Stimulated activated CD4-positive, alpha-beta T cell treated with anti-CD3 and anti-CD28 coated beads, Interleukin-2, amount 100 ng/mL, for 4 hours (primary cell): ENCODE data around the gene ANGPTL8.

ENCODE experiments used
- DNase-seq: peaks from one replicate; pipeline ENCODE4 v3.0.0-alpha.2; 2020; ENCODE audit warnings: low read depth

The ANGPTL8 gene

DNA sequence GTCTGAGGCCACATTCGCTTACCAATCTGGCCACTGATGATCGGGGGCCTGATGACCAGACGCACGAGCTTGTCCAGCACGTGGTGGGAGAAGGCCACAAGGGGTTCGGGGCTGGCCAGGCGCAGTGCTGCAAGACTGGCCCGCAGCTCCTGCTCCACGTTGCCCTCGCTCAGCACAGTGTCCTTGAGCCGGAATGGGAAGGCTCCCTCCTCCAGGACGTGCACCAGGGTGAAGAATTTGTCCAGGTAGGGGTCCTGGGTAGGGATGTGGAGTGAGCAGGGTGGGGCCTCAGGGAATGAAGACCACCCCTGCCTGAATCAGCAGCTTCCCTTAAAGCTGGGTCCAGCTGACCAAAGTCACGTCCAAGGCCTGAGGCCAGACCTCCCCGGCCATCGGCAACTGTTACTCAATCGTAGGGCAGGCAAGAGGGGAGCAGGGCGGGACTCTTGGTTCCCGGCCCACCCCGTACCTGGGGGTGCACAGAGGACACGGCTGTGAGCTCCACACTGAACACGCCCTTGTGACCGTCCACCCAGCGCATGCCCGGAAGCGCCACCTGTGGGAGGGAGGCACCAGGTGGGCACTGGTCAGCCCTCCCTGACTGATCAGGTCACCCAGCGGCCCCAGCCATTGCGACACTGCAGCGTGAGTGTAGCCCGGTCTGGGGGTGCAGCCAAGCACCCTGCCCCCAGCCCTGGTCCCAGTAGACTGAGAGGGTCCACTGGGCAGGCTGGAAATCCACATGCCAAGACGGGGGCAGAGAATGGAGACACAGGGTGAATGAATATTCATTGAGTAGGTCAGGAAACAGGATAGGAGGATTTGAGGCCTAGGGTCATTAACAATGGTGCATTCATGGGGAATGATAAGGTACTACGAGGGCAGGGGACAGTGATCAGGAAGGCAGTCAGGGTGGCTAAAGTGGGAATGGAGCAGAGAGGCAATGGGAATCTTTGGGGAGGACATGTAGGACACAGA, 2.8 kb upstream of the ANGPTL8 start:
- DNase-seq = no peak

DNA sequence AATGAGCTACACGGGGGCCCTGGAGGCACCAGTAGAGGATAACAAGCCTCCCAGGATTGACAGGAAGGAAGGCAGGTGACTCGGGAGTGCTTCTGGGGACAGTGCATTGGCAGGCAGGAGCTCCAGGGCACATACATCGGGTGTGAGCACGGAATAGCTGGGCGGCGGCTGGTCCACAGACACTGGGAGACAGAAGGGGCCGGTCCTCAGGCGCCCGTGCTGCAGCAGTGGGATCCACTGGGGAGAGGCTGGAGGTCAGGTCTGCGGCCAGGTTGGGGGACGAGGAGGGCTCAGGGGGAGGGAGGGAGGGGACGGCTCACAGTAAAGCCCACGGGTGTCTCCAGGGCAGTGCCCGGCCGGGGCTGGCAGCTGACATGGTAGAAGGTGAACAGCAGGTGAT, 2.1 kb upstream of the ANGPTL8 start:
- DNase-seq = no peak

DNA sequence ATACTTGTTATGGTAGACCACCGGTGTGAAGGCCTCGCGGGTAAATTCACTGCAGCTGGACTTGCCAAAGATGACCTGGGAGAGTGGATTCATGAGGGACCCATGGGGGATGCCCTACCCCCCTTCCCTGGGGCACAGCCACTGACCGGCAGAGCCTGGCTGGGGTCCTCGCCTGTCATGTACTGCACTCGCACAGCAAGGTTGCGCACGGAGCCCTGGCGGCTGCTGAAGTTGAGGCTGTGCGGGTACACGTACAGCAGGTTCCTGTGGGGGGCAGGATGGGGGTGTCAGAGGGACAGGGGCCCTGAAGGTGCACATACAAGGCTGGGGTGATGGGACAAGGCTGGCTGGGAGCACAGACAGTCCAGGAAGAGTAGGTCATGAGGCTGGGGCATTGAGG, 1.4 kb upstream of the ANGPTL8 start:
- no peak for DNase-seq

DNA sequence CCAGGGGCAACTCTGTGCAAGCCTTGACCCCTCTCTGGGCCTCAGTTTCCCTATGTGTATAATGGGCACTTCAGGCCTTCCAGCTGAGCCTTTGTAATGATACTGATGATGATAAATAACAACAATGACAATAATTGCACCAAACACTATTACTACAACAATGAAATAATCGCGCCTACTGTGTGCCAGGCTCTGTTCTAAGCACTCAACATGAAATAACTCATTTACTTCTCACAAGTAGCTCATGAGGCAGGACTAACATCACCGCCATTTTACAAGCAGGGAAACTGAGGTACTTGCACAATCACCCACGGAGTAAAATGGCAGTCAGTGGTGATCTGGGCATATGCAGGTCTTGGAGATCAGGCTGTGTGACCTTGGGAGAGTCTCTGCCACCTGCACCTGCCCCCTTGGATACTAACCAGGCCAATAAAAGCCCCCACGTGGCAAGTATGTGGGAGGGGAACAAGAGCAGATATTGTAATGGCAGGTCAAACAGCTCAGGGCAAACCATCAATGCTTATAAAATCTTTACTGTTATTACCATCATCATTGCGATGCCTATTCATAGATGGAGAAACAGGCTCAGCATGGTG, 540 bp upstream of the ANGPTL8 start:
- no peak for DNase-seq

DNA sequence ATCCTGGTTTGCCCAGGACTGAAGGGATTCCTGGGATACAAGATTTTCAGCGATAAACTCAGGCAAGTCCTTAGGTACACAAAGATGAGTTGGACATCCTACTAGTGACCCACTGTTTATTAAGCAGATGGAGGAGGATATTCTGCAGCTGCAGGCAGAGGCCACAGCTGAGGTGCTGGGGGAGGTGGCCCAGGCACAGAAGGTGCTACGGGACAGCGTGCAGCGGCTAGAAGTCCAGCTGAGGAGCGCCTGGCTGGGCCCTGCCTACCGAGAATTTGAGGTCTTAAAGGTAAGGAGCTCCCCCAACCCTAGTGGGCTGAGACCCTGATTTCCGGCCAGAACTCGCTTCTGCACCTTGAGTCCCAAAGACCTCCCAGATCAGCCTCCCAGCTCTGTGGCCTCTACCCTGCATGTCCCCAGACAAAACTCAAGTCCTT, 607 bp downstream of the ANGPTL8 start:
- DNase-seq = no peak

DNA sequence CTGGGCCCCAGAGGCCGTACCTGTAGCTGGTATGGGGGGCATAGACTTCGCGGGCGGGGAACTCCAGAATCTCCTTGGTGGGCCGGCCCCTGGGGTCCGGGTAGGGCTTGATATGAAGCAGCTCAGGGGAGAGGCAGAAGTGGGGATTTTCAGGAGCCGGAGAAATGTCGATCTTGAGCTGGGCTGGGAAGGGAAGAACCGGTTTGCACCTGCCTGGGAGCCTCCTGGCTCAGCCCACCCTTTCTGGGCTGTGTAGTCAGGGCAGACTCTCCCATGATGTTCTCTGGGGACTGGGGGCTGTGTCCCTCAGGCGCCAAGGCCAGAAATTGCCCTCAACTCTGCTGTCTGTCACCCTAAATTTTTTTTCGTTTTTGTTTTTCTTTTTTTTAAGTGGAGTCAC, 2.6 kb downstream of the ANGPTL8 start:
- no peak for DNase-seq

DNA sequence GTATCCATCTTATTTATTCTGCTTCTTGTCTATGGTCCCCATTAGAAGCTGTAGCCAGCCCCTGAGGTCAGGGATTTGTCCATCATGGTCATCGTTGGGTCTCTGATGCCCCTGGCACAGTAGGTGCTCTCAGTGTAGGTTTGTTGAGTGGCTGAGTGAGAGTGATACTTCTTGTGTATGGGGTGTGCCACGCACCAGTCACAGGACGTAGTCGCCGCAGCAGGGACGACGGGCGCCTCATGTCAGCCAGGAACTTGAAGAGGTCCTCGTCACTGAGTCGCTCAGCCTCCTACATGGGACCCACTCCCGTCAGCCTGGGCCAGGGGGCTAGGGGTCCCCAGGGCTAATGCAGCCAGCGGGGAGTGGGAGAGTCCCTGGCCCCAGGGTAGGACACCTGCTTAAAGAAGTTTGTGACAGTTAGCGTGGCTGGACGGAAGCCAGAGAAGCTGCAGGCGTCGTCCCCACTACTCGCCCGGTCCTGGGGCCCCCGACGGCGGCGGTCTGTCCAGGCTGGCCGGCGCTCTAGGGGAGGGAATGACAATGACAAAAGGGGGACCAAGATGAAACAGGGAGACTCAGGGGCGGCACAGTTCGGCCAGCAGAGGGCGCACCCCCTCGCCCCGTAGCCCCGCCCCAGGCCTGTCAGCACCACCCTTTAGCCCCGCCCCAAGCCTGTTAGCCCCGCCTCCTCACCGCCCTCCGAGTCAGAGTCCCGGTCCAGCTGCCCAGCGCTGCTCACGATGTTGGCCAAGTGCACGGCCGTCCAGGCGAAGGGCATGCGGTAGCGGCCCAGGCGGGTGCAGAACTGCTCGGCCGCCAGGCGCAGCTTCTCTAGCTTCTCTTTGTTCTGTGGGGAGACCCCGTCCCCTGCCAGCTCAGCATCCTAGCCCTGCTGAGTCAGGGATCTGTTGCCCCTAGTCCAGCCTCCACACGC, 3.7 kb downstream of the ANGPTL8 start:
- peak; percentile 74 for DNase-seq

DNA sequence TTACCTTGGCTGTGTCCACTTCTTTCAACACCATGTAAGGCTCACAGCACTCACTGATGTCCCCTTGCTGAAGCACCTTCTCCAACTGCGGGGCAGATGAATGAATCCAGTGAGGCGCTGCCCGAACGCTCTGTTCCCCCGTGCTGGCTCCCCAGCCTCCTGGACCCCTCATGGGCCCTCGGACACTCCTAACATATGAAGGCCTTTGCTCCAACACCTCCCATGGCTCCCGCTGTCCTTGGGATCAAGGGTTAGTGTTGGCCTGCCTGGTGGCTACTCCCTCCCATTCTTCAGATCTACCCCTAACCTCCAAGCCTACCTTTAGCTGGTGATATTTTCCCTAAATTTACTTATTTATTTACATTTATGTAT, 4.4 kb downstream of the ANGPTL8 start:
- no peak for DNase-seq

DNA sequence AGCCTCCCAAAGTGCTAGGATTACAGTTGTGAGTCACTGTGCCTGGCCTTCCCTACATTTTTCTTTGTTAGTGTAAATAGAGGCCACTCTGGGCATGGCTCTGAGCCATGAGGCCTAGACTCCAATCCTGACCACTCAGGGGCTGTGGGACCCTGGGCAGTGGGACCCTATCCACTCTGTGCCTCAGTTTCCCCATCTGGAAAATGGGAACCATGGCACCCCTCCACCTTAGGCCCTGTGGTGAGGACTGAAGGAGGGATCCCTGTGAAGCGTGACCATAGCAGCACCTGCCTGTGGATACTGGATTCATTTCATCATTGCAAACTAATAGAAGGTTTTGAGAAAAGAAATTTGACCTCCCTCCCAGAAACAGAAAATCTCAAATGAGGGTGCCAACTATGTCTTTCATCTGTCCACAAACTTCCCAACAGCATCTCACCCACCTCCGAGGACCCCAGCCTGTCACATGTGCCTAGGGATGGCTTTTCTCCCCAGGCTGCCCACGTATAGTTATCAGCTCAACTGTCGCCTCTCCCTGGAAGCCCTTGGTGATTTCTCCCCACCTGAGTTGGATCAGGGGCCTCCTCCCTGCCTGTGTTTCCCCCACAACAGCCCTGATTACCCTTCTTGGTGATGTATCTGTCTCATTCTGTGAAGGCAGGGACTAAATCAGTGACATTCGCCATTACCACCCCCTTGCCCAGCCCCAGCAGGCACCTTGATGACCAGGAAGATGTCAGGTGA, 5.6 kb downstream of the ANGPTL8 start:
- no peak for DNase-seq

DNA sequence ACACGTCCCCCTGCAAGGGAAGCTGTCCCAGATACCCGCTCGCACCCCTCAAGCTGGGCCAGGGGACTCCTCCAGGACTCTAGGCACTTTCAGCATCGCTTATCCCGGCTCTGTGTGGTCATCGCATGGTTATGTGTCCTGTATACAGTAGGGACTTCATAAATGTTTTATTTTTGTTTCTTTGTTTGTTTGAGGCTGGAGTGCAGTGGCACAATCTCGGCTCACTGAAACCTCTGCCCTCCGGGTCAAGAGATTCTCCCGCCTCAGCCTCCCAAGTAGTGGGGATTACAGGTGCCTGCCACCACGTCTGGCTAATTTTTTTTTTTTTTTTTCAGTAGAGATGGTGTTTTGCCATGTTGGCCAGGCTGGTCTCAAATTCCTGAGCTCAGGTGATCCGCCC, 7.5 kb downstream of the ANGPTL8 start:
- no peak for DNase-seq

DNA sequence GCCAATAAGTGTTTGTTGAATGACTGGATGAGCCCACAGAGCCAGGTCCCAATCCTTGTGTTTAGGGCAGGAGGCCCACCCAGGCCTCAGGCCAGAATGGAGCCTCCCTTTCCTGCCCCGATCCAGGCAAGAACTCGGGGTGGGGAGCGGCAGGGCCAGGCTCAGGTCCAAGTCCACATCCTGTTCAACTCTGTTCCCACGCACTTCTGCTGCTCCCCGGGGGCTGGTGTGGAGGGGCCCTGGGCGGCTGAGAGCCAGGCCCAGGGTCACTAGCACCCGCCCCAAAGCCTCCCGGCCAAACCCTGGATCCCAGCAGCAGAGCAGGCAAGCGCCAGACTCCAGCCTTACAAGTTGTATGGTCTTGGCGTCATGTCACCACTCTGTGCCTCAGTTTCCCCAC, 8.0 kb downstream of the ANGPTL8 start:
- no peak for DNase-seq

DNA sequence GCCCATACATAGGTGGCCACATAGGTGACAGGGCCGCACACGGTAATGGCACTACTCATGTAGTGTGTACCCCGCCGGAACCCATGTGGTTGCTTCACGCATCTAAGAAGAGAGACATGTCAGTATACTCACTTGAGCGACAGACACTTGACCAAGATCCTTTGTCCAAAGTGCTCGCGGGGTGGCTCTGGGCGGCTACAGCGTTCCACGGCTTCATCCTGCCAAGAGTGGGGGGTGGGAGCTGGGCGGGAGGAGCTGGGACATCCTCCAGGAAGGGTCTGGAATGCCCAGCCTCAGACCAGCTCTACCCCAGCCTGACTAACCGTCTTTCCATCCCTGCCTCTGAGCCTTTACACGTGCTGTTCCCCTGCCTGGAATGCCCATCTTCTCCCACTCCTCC, 8.5 kb downstream of the ANGPTL8 start:
- no peak for DNase-seq

DNA sequence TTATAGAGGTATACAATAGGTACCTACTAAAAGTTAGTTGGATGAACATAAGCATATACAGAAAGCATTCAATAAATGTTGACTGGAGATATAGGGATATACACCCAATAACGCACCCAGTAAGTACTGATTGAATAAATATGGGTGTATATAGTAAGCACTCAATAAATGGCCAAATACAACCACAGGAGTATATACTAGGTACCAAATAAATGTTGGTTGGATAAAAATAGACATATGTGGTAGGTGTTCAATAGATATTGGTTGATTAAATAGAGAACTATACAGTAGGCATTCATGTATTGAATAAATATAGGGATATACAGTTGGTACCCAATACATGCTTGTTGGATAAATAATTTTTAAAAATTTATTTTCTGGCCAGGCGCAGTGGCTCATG, 9.4 kb downstream of the ANGPTL8 start:
- DNase-seq = no peak

DNA sequence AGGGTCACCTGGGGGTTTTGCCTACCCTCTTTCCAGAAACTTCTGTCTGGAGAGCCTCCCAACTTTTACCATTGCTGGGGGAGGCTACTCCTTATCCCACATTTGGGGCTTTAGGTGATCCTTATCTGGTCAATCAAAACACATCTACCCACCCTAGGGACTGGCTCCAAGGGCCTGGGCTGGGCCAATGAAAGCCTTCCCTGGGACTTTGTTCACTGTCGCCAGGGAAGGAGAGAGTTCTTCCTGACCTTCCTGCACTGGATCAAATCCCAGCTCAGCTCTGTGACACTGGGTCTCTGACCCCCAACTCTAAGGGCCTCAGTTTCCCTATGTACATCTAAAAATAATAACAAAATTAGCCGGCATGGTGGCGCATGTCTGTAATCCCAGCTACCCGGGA, 11.8 kb downstream of the ANGPTL8 start:
- no peak for DNase-seq

DNA sequence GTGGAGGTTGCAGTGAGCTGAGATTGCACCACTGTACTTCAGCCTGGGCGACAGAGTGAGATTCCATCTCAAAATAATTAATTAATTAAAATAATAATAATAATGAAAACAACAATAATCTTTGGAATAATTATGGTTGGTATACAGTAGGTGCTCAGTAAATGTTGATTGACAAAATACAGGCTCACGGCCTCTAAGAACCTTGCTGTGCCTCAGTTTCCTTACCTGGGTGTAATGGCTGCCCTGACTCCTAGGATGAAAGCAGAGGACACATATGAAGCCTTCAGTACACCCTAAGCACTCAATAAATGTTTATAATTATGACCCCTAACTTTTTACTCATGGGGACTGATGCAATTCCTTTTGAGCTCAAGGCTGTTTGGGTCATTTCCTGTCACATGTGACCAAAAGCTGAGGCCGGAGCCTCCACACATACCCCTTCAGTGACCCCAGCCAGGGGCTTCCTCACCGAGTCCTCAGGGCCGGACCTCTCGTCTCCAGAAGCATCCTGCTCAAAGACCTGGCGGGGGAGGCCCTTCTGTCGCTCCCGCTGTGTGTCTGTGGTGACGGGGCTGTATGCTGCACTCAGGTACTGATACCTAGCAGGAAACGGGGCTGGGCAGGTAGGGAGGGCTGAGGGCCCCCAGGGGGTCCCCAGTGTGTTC, 12.4 kb downstream of the ANGPTL8 start:
- DNase-seq = no peak

DNA sequence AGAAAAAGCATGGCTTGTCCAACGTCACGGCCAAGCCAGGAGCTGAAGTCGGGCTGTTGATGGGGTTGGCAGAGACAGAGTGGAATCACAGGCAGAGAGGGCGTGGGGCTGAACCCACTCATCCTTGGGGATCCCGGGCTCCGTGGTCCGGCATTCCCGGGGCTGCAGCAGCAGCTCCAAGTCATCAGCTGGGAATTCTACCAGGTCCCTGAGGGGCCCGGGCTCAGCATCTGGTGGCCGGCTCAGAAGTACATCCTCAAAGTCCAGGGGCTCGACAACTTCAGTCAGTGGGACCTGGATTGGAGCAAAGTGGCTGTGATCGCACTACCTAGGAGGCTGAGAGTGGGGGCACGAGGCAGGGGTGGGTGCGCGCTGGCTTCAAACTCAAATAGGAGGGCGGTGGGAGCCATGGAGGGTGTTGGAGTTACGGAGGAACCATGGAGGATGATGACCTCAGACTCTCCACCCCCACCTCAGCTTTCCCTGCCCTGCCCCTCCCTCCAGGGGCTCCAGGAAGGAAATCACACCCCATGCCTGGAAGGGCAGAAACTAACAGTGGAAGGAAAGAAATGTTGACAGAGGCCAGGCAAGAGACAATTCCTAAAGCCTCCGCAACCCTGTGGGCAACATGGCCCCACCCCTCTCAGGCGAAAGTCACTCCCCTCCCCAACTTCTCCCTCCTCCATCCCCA, 13.4 kb downstream of the ANGPTL8 start:
- DNase-seq = no peak

DNA sequence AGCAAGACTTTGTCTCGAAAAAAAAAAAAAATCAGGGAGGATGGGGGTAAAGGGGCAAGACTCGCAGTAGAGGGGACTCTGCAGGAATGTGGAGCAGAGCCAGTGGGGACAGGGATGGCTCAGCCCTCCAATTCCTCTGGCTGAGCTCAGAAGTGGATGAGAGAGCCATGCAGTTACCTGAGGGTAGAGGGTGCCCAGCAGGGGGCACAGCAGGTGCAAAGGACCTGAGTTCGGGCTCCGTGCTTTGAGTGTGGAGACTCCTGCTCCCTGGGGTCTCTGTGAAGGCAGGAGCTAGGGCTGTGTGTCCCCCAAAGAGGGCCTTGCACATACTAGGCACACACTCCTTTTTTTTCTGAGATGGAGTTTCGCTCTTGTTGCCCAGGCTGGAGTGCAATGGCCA, 15.2 kb downstream of the ANGPTL8 start:
- no peak for DNase-seq

DNA sequence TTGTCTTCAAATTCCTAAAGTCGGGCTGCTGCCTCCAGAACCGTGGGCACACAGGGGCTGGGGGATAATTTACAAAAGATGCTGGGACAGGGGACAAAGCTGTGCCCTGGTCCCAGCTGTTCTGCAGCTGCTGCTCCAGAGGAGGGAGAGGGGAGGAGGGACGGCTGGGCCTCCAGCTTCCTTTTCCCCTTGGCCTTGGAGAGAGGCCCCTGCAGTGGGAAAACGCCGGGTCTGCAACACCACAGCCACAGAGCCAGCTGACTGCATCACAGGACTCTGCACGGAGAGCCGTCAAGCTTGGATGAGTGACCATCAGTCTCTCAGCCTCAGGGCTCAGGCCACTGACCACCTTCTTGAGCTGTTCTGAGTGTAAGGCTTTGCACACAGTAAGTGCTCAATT, 16.8 kb downstream of the ANGPTL8 start:
- no peak for DNase-seq

DNA sequence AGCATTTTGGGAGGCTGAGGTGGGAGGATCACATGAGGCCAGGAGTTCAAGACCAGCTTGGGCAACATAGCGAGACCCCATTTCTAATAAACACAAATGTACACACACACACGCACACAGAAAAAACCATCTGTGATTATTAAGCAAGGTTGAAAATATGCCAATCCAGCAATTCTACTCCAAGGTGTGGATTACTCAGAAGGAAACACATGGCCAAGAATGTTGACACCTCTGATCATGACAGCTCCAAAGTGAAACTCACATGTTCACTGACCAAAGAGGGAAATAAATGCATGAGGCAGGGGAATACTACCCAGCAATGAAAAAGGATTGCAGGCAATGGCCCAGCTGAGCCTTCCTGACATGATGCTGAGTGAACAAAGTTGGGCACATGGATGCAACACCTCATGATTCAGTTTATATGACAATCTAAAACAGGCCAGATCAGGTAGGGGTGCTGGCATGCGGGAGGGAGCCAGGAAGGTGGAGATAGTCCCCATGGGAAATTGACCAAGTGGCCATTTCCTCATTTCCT, 18.5 kb downstream of the ANGPTL8 start:
- DNase-seq = no peak

DNA sequence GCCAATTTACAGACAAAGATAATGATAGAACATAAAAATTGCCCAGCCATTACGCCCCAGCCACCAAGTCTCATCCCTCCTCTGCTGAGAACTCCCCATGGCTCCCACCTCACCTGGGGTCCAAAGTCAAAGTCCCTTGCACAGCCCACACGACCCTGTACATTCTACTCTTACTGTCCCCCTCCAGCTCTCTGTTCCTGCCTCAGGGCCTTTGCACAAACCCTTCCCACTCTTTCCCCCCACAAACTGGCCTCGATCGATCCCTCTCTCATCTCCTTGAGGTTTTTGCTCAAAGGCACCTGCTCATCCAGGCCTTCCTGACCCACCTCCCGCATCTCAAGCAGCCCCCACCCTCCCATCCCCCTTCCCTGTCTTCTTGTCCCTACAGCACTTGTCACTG, 21.6 kb downstream of the ANGPTL8 start:
- no peak for DNase-seq
